ENCODE measurements around the gene LRRN2. TPM values are rescaled to one million over a fixed set of nuclear protein-coding genes. Genes with fewer than 3 reads are reported as not detected.

LRRN2 gene
- 0.66 TPM for total RNA-seq
- polyA plus RNA-seq, result 3.0 TPM
- long read RNA-seq, donor 1, full-length matches to known transcripts, result 1 of 1 reads
- long read RNA-seq, donor 1, partial matches to known transcripts, result 0 of 1 reads
- long read RNA-seq, donor 1, other reads (novel, unspliced or antisense), result 0 of 1 reads
- long read RNA-seq, donor 2, full-length matches to known transcripts, result 18 of 18 reads
- long read RNA-seq, donor 2, partial matches to known transcripts, result 0 of 18 reads
- long read RNA-seq, donor 2, other reads (novel, unspliced or antisense), result 0 of 18 reads
- long read RNA-seq, donor 3, full-length matches to known transcripts, result 7 of 7 reads
- long read RNA-seq, donor 3, partial matches to known transcripts, result 0 of 7 reads
- long read RNA-seq, donor 3, other reads (novel, unspliced or antisense), result 0 of 7 reads
- long read RNA-seq, donor 4, full-length matches to known transcripts, result 1 of 1 reads
- long read RNA-seq, donor 4, partial matches to known transcripts, result 0 of 1 reads
- long read RNA-seq, donor 4, other reads (novel, unspliced or antisense), result 0 of 1 reads
- long read RNA-seq, donor 5, full-length matches to known transcripts, result 11 of 19 reads
- long read RNA-seq, donor 5, partial matches to known transcripts, result 8 of 19 reads
- long read RNA-seq, donor 5, other reads (novel, unspliced or antisense), result 0 of 19 reads
- long read RNA-seq, donor 6, full-length matches to known transcripts, result 8 of 22 reads
- long read RNA-seq, donor 6, partial matches to known transcripts, result 14 of 22 reads
- long read RNA-seq, donor 6, other reads (novel, unspliced or antisense), result 0 of 22 reads
- long read RNA-seq, donor 7, full-length matches to known transcripts, result 3 of 3 reads
- long read RNA-seq, donor 7, partial matches to known transcripts, result 0 of 3 reads
- long read RNA-seq, donor 7, other reads (novel, unspliced or antisense), result 0 of 3 reads
- long read RNA-seq, donor 8, result 0 reads
- long read RNA-seq, donor 9, full-length matches to known transcripts, result 8 of 14 reads
- long read RNA-seq, donor 9, partial matches to known transcripts, result 6 of 14 reads
- long read RNA-seq, donor 9, other reads (novel, unspliced or antisense), result 0 of 14 reads
- long read RNA-seq, donor 10, full-length matches to known transcripts, result 1 of 1 reads
- long read RNA-seq, donor 10, partial matches to known transcripts, result 0 of 1 reads
- long read RNA-seq, donor 10, other reads (novel, unspliced or antisense), result 0 of 1 reads

DNA sequence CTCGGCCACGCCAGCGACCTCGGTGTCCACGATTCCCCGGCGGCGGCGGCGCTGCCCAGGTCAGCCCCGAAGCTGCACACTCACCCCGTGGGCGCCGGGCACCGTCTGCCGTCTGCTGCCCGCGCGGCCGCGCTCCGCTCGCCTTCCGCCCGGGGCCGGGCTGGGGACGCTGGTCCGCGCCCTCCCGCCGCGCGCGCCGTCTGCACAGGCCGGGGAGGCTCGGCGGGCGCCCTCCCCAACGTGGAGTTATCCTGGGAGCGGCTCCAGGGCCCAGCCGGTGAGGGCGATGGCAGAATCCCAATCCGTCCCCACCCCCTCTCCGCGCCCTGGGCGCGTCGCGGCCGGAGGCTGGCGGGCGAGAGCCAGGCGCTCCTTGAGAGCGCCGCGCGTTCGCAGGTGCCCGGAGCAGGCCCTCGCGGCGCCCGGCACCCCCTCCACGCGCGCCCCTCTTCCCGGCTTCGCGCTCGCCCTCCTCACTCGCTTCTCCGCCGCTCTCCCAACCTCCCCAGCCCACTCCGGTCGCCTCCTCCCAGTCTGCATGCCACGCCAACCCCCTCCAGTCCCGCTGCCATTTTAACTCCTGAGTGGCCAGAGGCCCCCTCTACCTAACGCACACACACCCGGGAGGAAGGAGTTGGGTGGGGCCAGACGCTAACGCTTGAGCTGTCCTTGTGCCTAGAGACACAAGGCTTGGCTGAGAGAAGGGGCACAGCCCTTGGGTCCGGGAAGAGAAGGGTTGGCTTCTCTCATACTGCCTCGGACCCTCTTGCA is at the start of gene LRRN2:
Gene LRRN2, minus strand, starts transcription at position 503 of the 771 bp plus-strand sequence. CDS start 65,746 bp downstream, outside the sequence.
- H3K4me3 ChIP-seq (ENCODE audit: low read length in 2 of 2), result peak within 1 kb of the TSS; percentile 37 to 53
- WGBS, result 3% methylated on average over 84 of the region's 84 CpGs
- no peaks in the 10 kb centered on the region for H3K36me3 ChIP-seq (ENCODE audit: control insufficient read depth in 2 of 2, insufficient read depth in 2 of 2, low read length in 1 of 2)
- no peaks in the 10 kb centered on the region for H3K9me3 ChIP-seq (ENCODE audit: control insufficient read depth in 2 of 2, insufficient read depth in 1 of 2, low read length in 1 of 2)
- no peak within 1 kb of the TSS for H3K27ac ChIP-seq (ENCODE audit: low read depth in 1 of 2, low read length in 1 of 2)
- peaks cover 0 to 55% of the 10 kb centered on the region in 2 donors for H3K27me3 ChIP-seq (ENCODE audit: control insufficient read depth in 2 of 2, insufficient read depth in 1 of 2, low read length in 1 of 2)
- peaks cover 9 to 20% of the 10 kb centered on the region in 2 donors for H3K4me1 ChIP-seq (ENCODE audit: control insufficient read depth in 2 of 2, insufficient read depth in 2 of 2, low read length in 2 of 2)
- DNase-seq (ENCODE audit: low read depth in 6 of 9, low spot score in 9 of 9), result no peak

GRCh38 chr1:204735042-204735441 is 49.5 kb upstream of the LRRN2 start:
- H3K36me3 ChIP-seq (ENCODE audit: control insufficient read depth in 2 of 2, insufficient read depth in 2 of 2, low read length in 1 of 2), result no peaks in the 10 kb centered on the region
- H3K4me3 ChIP-seq (ENCODE audit: low read length in 2 of 2), result no peak overlapping the region
- H3K27ac ChIP-seq (ENCODE audit: low read depth in 1 of 2, low read length in 1 of 2), result no peak overlapping the region
- no peaks in the 10 kb centered on the region for H3K9me3 ChIP-seq (ENCODE audit: control insufficient read depth in 2 of 2, insufficient read depth in 1 of 2, low read length in 1 of 2)
- H3K27me3 ChIP-seq (ENCODE audit: control insufficient read depth in 2 of 2, insufficient read depth in 1 of 2, low read length in 1 of 2), result peaks cover 0 to 40% of the 10 kb centered on the region in 2 donors
- H3K4me1 ChIP-seq (ENCODE audit: control insufficient read depth in 2 of 2, insufficient read depth in 2 of 2, low read length in 2 of 2), result no peaks in the 10 kb centered on the region
- DNase-seq (ENCODE audit: low read depth in 6 of 9, low spot score in 9 of 9), result no peak

DNA sequence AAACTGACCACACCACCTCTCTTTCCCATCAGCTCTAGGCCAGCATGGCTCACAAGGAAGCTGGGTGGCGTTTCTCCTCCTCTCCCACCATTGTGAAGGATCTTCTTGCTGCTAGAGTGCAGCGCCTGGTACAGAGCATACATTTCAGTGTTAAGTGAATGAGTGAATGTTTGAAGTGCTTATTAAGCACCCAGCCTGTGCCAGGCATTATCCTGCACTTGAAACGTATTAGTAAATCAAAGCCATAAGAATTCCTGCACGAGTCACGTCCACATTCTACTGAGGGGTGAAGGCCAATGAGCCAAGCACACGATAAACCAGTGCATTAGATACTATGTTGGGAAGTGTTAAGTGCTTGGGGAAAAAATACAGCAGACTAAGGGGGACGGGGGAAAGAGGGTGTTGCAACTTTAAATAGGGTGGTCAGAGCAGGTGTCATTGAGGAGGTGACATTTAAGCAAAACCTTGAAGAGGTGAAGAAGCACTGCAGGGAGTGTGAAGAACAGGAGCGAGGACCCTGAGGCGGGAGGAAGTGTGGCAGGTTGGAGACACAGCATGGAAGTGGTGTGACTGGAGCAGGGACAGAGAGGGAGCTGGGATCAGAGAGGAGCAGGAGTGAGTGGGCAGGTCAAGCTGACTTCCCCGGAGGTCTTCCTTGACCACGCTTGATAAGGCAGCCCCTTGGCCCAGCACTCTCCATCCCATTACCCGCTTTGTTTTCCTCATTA is 48.5 kb upstream of the LRRN2 start:
- Histone ChIP-seq H3K4me3 (ENCODE audit: low read length in 2 of 2) (no peak overlapping the region), H3K27me3 (ENCODE audit: control insufficient read depth in 2 of 2, insufficient read depth in 1 of 2, low read length in 1 of 2) (peaks cover 0 to 49% of the 10 kb centered on the region in 2 donors), H3K4me1 (ENCODE audit: control insufficient read depth in 2 of 2, insufficient read depth in 2 of 2, low read length in 2 of 2) (no peaks in the 10 kb centered on the region), H3K36me3 (ENCODE audit: control insufficient read depth in 2 of 2, insufficient read depth in 2 of 2, low read length in 1 of 2) (no peaks in the 10 kb centered on the region), H3K27ac (ENCODE audit: low read depth in 1 of 2, low read length in 1 of 2) (no peak overlapping the region), H3K9me3 (ENCODE audit: control insufficient read depth in 2 of 2, insufficient read depth in 1 of 2, low read length in 1 of 2) (no peaks in the 10 kb centered on the region)
- WGBS, result 88% methylated on average over 12 of the region's 12 CpGs
- DNase-seq (ENCODE audit: low read depth in 6 of 9, low spot score in 9 of 9), result no peak

GRCh38 chr1:204733289-204733688 is 47.8 kb upstream of the LRRN2 start:
- Histone ChIP-seq H3K27ac (ENCODE audit: low read depth in 1 of 2, low read length in 1 of 2) (no peak overlapping the region), H3K9me3 (ENCODE audit: control insufficient read depth in 2 of 2, insufficient read depth in 1 of 2, low read length in 1 of 2) (no peaks in the 10 kb centered on the region), H3K27me3 (ENCODE audit: control insufficient read depth in 2 of 2, insufficient read depth in 1 of 2, low read length in 1 of 2) (peaks cover 0 to 49% of the 10 kb centered on the region in 2 donors), H3K4me3 (ENCODE audit: low read length in 2 of 2) (no peak overlapping the region), H3K36me3 (ENCODE audit: control insufficient read depth in 2 of 2, insufficient read depth in 2 of 2, low read length in 1 of 2) (no peaks in the 10 kb centered on the region), H3K4me1 (ENCODE audit: control insufficient read depth in 2 of 2, insufficient read depth in 2 of 2, low read length in 2 of 2) (no peaks in the 10 kb centered on the region)
- 71% methylated on average over 4 of the region's 4 CpGs for WGBS
- no peak for DNase-seq (ENCODE audit: low read depth in 6 of 9, low spot score in 9 of 9)

DNA sequence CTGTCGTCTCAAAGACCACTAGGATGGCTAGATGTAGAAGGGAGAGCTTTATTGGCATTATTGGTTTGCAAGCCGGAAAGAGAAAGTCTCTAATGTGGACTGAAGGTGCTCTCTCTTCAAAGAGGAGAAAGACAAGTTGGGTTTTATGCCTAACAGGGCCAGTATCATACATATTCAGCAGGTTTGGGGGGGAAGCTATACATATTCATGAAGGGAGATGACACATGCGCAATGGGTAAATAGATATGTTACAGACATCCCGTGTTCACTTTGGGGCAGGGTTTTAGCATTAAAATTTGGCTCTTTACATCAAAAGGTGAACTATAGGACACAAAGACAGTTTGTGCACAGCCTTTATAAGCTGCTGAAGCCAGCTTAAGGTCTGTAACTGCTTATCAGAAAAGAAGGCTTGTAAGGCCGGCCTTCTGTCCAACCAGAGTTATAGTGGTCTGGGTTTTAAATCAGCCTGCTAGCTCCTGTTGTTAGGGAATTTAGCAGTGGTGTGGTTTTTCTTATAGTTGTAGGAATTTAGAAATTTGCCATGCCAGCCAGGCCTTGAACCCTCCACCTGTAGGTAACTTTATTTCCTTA is 46.5 kb upstream of the LRRN2 start:
- no peak overlapping the region for H3K27ac ChIP-seq (ENCODE audit: low read depth in 1 of 2, low read length in 1 of 2)
- peaks cover 0 to 4% of the 10 kb centered on the region in 2 donors for H3K4me1 ChIP-seq (ENCODE audit: control insufficient read depth in 2 of 2, insufficient read depth in 2 of 2, low read length in 2 of 2)
- no peak overlapping the region for H3K4me3 ChIP-seq (ENCODE audit: low read length in 2 of 2)
- no peaks in the 10 kb centered on the region for H3K9me3 ChIP-seq (ENCODE audit: control insufficient read depth in 2 of 2, insufficient read depth in 1 of 2, low read length in 1 of 2)
- no peaks in the 10 kb centered on the region for H3K36me3 ChIP-seq (ENCODE audit: control insufficient read depth in 2 of 2, insufficient read depth in 2 of 2, low read length in 1 of 2)
- DNase-seq (ENCODE audit: low read depth in 6 of 9, low spot score in 9 of 9), result no peak
- peaks cover 0 to 49% of the 10 kb centered on the region in 2 donors for H3K27me3 ChIP-seq (ENCODE audit: control insufficient read depth in 2 of 2, insufficient read depth in 1 of 2, low read length in 1 of 2)
- WGBS, result 92% methylated on average over 5 of the region's 5 CpGs

DNA sequence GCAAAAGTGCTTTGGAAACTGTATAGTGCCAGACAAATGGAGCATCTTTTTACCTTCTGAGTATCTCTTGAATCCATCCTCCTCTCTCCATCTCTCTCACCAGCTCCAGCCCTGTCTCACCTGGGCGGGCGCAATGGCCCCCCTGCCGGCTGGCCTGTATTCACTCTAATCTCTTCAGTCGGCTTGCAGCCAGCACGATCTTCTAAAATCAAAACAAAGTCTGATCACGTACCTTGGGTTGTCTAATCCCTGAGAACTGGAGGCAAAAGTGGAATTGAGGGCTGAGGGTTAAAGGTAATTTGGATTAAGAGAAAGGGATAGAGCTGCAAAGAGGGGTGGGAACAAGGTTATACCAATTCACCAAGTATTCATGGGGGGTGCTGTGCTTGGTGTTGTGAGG is 46.0 kb upstream of the LRRN2 start:
- WGBS, result 66% methylated on average over 6 of the region's 6 CpGs
- Histone ChIP-seq H3K9me3 (ENCODE audit: control insufficient read depth in 2 of 2, insufficient read depth in 1 of 2, low read length in 1 of 2) (no peaks in the 10 kb centered on the region), H3K4me3 (ENCODE audit: low read length in 2 of 2) (no peak overlapping the region), H3K4me1 (ENCODE audit: control insufficient read depth in 2 of 2, insufficient read depth in 2 of 2, low read length in 2 of 2) (peaks cover 0 to 4% of the 10 kb centered on the region in 2 donors), H3K36me3 (ENCODE audit: control insufficient read depth in 2 of 2, insufficient read depth in 2 of 2, low read length in 1 of 2) (no peaks in the 10 kb centered on the region), H3K27ac (ENCODE audit: low read depth in 1 of 2, low read length in 1 of 2) (no peak overlapping the region), H3K27me3 (ENCODE audit: control insufficient read depth in 2 of 2, insufficient read depth in 1 of 2, low read length in 1 of 2) (peaks cover 0 to 49% of the 10 kb centered on the region in 2 donors)
- DNase-seq (ENCODE audit: low read depth in 6 of 9, low spot score in 9 of 9), result no peak

DNA sequence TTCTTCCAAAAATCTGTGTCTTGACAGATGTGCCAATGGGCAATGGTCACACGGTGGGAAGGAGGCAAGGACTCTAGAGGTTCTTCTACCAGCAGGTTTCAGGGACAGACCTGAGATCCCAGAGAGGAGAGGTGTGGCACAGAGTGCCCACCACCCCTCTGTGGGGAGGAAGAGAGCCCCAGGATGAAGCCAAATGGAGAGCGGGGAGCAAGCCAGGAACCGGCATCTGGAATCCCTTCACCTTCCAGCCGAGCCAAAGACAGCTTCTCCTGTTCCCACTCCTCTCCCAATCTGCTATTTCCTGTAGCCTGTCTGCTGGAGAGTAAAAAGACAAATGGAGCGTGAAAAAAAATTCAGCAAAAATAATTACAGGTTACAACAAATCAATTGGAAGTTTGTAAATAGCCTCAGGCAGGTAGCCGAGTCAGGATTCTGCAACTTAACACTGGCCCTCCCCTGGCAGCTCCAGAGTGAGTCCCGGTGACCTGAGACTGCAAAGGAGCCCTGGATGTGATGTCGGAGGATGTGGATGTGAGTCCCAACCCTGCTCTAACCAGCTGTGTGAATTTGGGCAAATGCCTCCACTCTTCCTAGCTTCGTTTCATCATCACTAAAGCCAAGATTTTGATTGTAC is 45.4 kb upstream of the LRRN2 start:
- Histone ChIP-seq H3K36me3 (ENCODE audit: control insufficient read depth in 2 of 2, insufficient read depth in 2 of 2, low read length in 1 of 2) (no peaks in the 10 kb centered on the region), H3K9me3 (ENCODE audit: control insufficient read depth in 2 of 2, insufficient read depth in 1 of 2, low read length in 1 of 2) (no peaks in the 10 kb centered on the region), H3K4me3 (ENCODE audit: low read length in 2 of 2) (no peak overlapping the region), H3K4me1 (ENCODE audit: control insufficient read depth in 2 of 2, insufficient read depth in 2 of 2, low read length in 2 of 2) (peaks cover 0 to 4% of the 10 kb centered on the region in 2 donors), H3K27me3 (ENCODE audit: control insufficient read depth in 2 of 2, insufficient read depth in 1 of 2, low read length in 1 of 2) (peaks cover 0 to 49% of the 10 kb centered on the region in 2 donors), H3K27ac (ENCODE audit: low read depth in 1 of 2, low read length in 1 of 2) (no peak overlapping the region)
- WGBS, result 61% methylated on average over 9 of the region's 9 CpGs
- DNase-seq (ENCODE audit: low read depth in 6 of 9, low spot score in 9 of 9), result no peak

Data from thymus (tissue), 14 donors.